Kidney capillary endothelial cell (primary cell): Measurements from ENCODE around the gene AGK.
A peak's percentile ranks its signal among the peaks of the same experiment; 100 is the strongest.
"Not testable (repeated sequence)": the region's sequence is repeated elsewhere in the genome, so short reads cannot be mapped to it uniquely, and the experiment has no call there.

Source experiments
- DNase-seq: peaks from one replicate; pipeline ENCODE4 v3.0.0-alpha.2; 2018; ENCODE audit warnings: low spot score

The AGK gene

DNA sequence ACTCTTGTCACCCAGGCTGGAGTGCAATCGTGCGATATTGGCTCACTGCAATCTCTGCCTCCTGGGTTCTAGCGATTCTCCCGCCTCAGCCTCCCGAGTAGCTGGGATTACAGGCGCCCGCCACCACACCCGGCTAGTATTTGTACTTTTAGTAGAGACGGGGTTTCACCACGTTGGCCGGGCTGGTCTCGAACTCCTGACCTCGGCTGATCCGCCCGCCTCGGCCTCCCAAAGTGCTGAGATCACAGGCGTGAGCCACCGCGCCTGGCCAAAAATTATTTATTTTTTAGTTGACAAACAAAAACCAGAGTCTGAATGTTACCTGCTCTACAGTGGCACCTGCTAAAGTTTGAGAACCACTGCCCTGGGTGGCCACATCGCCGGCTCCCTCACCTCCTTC, 96.5 kb downstream of the AGK start:
- DNase-seq = not testable (repeated sequence)

DNA sequence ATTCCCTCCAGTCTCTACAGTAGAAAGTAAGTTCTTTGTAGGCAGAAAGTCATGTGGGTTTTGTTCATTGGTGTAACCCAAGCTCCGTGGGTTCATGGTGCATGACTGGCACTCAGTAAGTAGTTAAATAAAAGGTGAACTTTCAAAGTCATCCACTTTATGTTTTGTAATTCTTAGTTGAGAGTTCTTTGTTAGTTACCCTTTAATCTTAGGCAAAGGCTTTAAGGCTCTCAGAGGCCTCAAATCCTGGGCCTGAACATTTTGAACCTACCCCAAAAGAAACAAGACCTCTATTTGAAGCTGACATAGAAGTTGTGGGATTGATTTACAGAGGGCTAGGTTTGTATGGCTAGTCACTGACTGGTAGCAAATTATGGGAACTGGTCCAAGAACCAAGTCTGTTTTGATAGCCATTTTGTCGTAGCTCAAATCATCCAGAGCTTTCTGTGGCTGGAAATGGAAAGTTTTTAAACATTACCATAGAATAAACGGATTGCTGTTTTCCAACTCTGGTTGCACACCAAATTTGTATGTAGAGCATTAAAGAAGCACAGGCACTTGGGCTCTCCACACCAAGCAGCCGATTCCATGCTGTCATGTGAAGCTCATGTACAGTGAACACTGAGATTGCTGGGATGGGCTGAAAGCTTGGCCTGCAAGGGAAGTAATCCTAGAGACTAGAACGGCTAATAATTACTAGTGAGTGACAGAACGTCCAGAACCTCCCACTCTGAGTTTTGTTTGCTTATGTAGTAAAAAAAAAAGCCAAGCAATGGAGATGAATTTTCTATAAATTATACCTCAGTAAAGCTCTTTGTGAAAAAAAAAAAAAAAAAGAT, 97.3 kb downstream of the AGK start:
- no peak for DNase-seq

DNA sequence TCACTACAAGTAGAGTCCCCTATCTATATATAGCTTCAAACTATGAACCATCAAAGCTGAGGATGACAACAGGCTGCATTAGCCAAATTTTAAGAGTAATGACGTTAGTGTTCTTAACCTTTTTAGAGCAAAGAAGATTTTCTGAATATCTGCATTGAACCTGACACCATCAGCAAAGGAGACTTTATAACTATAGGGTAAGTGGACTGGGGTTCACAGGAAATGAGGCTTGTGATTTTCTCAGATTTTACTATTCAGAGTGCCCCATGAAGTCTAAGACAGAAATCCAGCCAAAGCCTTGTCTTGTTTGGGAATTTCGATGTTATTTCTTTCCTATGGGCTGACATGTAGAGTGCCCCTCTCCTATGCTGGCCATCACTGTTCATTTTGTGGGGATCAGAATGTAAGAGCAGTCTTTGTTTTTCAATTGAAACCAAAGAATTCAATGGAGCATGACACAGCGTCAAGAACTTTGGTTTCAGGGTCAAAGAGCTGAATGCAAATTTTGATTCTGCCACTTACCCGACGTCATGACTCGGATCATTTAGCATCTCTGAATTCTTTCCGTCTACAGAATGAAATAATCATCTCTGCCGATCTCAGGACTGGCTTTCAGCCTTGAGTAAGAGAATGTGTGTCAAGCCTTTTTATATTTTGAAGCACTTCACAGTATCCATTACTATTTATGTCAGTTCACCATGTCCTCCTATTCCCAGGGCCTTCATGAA, 98.1 kb downstream of the AGK start:
- DNase-seq = no peak

DNA sequence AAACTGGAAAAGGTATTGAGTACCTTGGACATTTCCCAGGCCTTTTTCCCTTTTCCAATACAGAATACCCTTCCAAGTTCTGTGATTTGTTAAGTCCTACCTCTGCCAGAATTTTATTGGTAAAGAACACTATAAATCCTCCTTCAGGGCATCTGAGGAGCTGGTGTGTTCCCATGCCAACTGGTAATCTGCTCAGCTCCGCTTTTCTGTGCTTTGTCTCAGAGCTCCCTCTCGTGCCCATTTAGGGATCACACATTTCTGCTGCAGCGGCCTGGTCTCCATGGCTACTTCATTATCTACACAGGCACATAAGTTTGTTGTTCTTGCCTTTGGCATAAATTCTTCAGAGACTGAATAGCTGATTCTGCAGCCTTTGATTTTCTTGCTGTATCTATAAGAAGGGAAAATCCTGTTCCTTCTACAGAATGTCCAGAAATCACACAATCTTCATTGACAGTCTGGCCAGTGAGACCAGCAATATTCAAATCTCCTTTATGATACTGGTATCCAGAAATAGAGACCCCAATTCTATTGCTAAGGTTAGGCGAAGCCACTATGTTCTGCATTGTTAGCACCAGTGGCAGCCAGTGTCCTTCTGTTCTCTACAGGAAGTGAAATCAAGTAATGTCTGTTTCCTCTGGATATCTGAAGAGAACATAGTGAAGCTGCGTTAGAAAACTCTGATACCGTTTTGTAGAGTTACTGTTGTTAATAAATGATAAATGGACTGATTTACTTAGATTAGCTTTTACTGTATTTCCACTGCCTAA, 98.8 kb downstream of the AGK start:
- DNase-seq = peak; percentile 81

DNA sequence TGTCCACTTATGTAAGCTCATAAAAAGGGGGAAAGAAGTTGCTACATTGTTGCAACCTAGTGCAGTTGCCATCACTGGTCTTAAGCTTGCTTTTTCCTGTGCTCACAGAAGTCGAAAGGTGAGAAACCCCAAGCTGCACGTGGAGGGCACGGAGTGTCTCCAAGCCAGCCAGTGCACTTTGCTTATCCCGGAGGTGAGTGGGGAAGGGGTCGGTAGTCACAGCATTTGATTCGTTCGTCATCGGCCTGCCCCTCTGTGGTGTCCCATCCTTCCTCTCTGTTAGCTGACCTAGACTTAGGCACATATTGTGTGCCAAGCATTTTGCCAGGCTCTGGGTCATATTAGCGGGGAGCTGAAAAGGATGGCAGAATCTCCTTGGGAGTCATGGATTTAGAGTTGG, 100.2 kb downstream of the AGK start:
- DNase-seq = no peak

DNA sequence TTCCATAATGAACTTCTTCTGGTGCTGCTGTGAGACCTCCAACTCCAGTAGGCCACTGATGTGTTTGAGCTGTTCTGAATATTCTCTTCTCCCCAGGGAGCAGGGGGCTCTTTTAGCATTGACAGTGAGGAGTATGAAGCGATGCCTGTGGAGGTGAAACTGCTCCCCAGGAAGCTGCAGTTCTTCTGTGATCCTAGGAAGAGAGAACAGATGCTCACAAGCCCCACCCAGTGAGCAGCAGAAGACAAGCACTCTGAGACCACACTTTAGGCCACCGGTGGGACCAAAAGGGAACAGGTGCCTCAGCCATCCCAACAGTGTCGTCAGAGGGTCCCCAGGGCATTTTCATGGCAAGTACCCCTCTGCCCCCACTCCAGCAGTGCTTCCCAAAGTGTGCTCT, 101.5 kb downstream of the AGK start:
- DNase-seq = no peak

DNA sequence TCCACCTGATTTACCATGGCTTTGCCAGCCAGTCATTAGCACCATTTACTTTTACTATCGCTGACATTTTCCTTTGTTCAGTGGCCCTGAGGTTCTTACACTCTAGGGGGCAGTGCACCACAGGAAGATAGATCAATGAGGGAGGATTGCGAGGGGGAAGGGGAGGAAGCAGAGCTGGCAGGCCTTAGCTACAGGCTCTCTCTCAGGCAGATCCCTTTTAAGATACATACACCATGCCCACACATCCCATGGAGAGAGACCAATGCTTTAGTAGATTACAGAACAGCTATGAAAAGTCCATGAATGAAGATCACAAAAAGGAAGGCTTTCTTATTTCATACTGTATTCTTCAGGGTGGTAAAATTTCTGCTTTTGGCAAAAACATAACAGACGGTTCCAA, 103.3 kb downstream of the AGK start:
- DNase-seq = peak; percentile 77

DNA sequence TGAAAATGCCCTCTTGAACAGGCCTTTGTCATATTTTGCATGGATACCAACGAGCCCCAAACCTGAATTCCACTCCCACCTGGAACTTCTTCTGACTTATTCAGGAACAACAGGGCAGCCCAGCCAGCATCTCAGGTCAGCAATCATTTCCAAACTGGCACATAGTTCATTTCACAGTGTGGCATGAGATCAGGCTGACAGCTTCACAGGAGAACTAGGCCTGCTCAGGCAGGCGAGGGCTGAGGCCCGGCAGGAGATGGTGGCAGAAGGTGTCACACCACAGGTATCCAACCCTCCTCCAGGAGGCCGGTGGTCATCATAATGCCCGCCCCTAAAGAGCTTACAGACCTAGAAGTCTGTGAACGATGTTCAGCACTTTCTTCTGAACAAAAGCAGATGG, 108.3 kb downstream of the AGK start:
- no peak for DNase-seq

DNA sequence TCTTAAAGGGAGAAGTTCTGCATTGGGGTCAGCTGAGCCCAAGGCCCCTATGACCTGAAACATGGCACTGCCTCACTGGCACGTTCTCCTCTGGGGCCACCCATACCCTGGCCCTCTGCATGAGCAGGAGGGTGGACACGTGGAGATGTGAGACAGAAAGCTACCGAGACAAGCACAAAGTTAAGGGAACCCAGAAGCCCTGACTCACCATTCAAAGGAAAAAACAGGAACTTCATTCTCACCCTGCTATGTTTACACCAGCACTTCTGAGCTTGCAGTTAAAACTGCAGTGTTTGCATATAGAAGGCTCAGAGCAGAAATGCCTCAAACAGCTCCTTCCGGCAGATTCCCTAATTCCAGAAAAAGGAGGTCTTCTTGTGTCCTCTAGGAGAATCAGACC, 109.0 kb downstream of the AGK start:
- peak; percentile 46 for DNase-seq

DNA sequence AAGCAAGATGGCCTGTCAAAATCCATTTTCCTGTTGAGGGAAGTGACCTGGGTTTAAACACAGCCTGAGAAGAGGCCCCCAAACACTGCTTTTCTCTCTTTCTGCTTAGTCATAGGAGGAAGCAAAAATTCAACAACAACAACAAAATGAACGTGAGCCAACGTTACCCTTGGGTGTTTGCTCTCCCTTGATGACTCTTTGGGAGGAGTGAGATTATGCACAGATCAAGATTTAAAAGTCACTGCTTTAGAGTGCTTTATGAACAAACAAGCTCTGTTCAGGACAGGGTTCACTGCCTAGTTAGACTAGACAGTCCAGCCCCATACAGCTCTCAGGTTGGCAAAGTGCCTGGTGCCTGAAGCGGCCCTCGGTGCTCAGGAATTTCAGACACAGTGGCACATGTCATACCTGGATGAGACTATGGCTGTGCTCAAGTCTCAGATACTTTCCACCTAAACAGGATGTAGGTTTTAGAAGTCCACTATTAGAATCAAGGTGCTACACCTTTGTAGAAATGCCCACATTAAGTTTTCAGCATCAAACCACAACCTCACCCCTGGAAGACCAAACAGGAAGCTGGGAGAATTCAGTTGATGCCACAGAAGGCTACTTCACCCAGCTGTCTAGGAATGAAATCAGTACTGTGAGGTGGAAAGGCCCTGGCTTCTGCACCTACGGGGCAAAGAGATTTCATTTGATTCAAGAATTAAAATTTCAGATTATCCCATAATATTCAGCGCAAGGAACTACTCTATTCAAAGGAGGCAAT, 112.1 kb downstream of the AGK start:
- DNase-seq = peak; percentile 50

DNA sequence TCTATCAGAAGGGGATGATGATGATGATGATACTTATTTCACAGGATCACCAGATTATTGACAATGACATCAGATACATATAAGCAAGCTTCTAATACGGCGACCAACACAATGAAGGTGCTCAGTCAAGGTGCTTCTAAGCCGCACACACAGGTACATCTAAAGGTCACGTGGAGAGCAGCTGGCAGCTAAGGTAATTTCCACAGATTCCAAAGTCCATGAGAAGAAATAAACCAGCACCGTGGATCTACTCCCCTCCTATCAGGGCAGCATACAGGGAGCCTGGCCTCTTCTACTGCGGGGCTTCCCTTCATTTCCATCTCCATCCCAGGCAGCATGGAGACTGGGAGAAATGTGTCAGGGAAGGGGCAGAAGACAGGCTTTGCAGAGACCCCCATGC, 113.2 kb downstream of the AGK start:
- DNase-seq = no peak

DNA sequence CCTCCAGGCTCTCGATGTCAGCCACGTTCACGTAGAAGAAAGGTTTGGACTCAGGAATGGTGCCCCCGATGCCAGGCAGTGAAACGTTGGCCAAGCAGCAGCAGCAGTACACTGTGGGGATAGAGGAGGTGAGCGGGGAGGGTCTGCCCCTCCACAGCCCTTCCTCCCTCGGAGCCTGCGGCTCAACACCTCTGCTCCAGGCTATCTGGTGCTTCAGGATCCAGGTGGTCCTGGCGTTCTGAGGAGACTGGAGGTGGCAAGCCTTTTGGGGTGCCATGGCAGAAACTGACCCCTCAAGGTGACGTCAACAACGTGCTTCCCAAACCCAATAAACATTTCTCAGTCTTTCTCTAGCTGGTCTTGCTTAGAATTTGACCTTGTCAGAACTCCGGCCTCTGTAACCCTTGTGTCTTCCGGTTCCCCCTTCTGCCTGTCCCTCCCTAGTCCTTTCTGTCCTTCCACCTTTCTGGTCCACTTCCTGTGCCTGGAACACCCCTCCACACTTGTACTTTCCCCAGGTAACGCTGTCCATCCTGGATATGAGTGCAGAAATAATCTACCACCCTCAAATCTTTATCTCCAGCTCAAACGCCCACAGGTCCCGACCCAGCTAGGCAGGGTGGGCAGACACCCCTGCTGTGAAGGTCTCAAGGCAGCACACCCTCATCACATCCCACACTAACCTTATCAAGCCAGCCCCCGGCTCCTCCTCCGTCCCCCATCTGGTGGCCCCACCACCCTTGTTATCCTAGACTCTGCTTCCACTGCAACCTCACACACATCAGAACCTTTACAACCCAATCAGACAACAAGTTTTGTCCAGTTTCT, 114.2 kb downstream of the AGK start:
- no peak for DNase-seq

DNA sequence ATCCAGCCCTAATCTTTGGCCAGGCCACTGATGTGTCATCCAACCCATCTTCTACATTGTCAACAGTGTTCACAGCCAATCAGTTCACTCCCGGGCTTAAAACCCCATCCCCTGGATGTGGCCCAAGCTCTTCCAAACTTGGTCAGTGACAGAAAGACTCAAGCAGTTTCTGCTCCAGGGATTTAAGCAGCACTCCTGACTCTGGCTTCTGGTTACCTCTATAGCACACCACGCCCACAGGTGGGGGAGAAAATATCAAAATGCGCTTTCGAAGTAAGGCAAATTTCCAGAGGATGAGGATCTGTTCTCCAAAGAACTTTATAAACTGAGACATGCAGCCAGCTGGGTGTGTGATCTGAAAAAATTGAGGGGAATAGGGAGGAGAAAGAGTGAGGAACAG, 114.9 kb downstream of the AGK start:
- DNase-seq = no peak

DNA sequence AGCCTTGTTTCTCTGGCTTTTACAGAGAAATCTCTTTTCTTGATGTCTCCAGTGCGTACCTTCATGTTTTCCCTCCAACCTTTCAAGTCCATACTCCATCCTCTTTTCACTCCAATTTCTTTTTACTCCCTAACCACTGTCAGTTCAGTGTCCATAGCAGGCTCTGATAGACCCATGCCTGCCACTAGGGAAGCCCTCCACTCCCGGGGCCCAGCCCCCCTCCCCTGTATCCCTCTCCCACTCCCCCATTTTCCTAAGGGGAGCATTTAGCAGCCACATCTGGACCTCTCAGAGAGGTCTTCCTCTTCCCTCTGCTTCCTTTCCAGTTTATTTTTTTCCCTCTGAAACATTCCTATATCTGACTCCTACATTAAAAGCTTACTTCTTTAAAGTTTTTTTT, 117.6 kb downstream of the AGK start:
- no peak for DNase-seq

DNA sequence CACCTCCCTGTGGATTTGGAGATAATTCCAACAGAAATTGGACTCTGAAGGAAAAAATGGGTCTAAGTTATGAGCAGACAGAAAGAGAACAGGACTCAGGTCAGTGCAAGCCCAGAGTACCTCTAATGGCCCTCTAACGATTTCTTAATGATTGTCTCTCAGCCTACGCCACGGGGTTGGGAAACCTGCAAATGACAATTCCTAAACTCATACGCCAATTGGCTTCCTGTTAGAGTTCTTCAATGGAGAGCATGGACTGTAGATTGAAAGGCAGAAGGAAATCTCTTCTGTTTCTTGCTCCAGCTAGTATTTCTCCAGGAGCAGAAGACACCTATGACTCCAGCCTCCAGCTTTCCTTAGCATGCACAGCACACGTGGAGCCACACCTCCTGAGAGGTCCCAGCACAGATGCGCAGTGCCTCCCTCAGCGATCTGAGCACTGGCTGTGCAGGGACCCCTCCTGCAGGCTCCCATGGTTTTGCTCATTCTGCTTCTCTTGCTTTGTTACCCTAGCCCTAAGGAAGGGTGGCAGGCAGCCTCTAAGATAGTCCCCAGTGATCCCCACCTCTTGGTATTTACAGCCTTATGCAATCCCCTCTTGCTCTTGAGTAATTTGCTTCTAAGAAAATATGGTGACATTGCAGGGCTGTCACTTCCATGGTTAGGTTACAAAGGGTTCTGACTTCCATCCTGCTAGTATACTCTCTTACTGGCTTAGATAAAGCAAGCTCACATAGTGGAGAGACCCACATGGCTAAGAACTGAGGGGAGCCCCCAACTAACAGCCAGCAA, 120.7 kb downstream of the AGK start:
- no peak for DNase-seq

DNA sequence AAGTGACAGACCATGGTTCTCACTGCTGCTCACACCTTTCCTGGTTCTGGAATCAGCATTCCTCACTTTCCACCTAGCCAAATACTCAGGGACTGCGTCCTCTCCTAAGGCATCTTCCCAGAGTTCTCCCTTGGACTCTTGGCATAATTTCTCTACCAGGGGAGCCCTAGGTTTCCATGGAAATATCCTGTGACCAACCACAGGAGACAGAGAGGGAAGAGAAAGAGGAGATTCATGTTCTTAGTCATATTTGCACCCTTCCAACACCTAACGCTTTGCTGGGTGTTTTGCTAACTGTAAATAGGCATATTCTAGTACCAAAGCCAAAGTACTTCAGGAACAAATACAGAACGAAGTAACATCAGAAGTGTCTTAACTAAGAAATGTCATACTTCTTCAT, 122.1 kb downstream of the AGK start:
- no peak for DNase-seq

DNA sequence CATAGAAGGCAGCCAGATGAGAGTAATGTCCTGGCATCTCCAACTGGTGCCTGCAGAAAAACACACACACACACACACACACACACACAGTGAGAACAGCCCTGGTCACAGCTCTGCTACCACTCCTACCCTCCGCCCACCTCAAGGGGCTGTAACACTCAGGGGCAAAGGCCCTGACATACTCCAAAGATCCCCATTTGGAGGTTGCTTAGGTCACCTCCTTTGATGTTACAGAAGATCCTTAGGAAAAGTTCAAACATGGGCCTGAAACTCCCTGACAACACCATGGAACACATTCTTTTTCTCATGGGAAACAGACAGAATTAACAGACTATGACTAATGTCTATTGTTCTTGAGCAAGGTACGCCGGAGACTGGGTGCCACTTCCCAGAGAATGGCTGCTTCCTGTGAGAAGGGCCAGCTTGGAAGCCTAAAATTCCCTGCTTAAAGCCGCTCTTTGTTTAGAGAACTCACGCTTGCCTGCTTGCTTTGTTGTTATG, 123.0 kb downstream of the AGK start:
- DNase-seq = peak; percentile 98

DNA sequence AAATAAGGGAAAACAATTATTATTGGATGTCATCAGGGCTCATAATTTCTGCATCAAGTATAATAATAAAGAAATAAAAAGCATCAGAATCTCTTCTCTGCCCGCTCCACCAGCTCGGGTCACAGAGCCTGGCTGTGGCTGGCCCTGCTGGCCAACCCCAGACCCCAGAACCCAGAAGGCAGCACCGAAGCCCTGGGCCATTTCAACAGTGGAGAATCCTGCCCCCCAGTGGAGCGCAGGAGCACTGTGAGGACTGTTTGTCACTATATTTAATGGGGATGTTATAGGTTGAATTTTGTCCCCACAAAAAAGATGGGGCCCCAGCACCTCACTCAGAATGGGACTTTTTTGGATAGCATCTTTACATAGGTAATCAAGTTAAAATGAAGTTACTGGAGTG, 123.5 kb downstream of the AGK start:
- DNase-seq = peak; percentile 75

DNA sequence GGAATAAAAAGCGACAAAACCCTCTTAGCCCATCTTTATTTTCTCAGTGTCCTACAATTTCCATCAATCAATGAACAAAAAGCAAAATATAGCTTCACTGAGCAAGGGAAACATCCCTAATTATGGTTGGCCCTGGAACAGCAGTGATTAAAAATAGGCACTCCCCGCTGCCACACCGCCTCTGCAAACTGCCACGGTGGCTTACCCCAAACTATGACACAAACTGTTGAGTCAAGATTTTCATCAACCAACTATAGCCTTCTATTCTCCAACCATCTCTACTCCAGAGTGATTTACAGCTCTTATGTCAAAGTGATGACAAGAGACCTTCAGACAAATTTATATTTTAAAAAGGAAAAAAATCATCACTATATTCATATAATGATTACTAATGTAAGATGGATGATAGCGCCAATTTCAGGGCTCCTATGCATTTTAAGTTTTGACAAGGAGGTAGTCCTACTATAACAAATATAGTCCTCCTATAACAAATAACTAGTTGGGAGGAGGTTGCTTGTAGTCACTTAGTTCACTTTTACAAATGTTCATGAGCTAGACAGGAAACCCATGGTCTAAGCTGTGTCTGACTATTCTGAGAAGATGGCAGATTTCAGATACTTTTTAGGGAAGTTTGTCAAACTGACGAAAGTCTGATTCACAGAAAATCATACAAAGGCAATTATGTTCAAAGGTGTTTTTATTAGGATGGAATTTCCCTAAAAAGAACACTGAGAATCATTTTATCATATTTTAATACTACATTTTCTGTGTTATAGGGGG, 124.4 kb downstream of the AGK start:
- DNase-seq = peak; percentile 63
